Measurements from ENCODE around the gene ST6GALNAC1. TPM values are rescaled to one million over a fixed set of nuclear protein-coding genes. Genes with fewer than 3 reads are reported as not detected.

ST6GALNAC1 gene
- total RNA-seq, 6 experiments from 2014 or later = not detected

- no peak overlapping the region for H3K4me3 Mint-ChIP-seq
- peaks cover 17% of the 10 kb centered on the region for H3K36me3 Mint-ChIP-seq (ENCODE audit: low read depth)
- no peak for DNase-seq
- no peaks in the 10 kb centered on the region for H3K9me3 Mint-ChIP-seq
- TF ChIP-seq, protein P1, sequence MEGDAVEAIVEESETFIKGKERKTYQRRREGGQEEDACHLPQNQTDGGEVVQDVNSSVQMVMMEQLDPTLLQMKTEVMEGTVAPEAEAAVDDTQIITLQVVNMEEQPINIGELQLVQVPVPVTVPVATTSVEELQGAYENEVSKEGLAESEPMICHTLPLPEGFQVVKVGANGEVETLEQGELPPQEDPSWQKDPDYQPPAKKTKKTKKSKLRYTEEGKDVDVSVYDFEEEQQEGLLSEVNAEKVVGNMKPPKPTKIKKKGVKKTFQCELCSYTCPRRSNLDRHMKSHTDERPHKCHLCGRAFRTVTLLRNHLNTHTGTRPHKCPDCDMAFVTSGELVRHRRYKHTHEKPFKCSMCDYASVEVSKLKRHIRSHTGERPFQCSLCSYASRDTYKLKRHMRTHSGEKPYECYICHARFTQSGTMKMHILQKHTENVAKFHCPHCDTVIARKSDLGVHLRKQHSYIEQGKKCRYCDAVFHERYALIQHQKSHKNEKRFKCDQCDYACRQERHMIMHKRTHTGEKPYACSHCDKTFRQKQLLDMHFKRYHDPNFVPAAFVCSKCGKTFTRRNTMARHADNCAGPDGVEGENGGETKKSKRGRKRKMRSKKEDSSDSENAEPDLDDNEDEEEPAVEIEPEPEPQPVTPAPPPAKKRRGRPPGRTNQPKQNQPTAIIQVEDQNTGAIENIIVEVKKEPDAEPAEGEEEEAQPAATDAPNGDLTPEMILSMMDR (IDR thresholded peaks at IDR 0.05) = no peak
- no peak overlapping the region for H3K27ac Mint-ChIP-seq
- peaks cover 6% of the 10 kb centered on the region for H3K27me3 Mint-ChIP-seq (ENCODE audit: insufficient read depth)
- H3K4me1 Mint-ChIP-seq (ENCODE audit: low read depth) = peaks cover 26% of the 10 kb centered on the region
Observed at GRCh38 chr17:76678330-76678729, 34.8 kb upstream of the ST6GALNAC1 start.

- Mint-ChIP-seq H3K27ac (no peak overlapping the region), H3K27me3 (ENCODE audit: insufficient read depth) (peaks cover 6% of the 10 kb centered on the region), H3K4me1 (ENCODE audit: low read depth) (peaks cover 34% of the 10 kb centered on the region), H3K4me3 (no peak overlapping the region), H3K9me3 (no peaks in the 10 kb centered on the region; the same call in 1 of the 2 replicates), H3K36me3 (ENCODE audit: low read depth) (peaks cover 20% of the 10 kb centered on the region)
- DNase-seq = no peak
- TF ChIP-seq, protein P1 (IDR thresholded peaks at IDR 0.05) = no peak
Observed at GRCh38 chr17:76677406-76677805, 33.8 kb upstream of the ST6GALNAC1 start.

GRCh38 chr17:76676629-76677028, 33.1 kb upstream of the ST6GALNAC1 start:
- DNase-seq = no peak
- no peaks in the 10 kb centered on the region; the same call in 1 of the 2 replicates for H3K9me3 Mint-ChIP-seq
- peaks cover 21% of the 10 kb centered on the region for H3K36me3 Mint-ChIP-seq (ENCODE audit: low read depth)
- peaks cover 37% of the 10 kb centered on the region for H3K4me1 Mint-ChIP-seq (ENCODE audit: low read depth)
- no peak overlapping the region for H3K4me3 Mint-ChIP-seq
- no peak overlapping the region for H3K27ac Mint-ChIP-seq
- TF ChIP-seq, protein P1 (IDR thresholded peaks at IDR 0.05) = no peak
- peaks cover 7% of the 10 kb centered on the region for H3K27me3 Mint-ChIP-seq (ENCODE audit: insufficient read depth)

- Mint-ChIP-seq H3K4me3 (no peak overlapping the region; the same call in 1 of the 2 replicates), H3K27ac (no peak overlapping the region), H3K4me1 (ENCODE audit: low read depth) (peaks cover 46% of the 10 kb centered on the region), H3K36me3 (ENCODE audit: low read depth) (peaks cover 21% of the 10 kb centered on the region), H3K27me3 (ENCODE audit: insufficient read depth) (peaks cover 9% of the 10 kb centered on the region), H3K9me3 (no peaks in the 10 kb centered on the region; the same call in 1 of the 2 replicates)
- TF ChIP-seq, protein P1 (IDR thresholded peaks at IDR 0.05) = no peak
- DNase-seq = no peak
Observed at GRCh38 chr17:76675648-76676047, 32.1 kb upstream of the ST6GALNAC1 start.

GRCh38 chr17:76674600-76674999, 31.0 kb upstream of the ST6GALNAC1 start:
- Mint-ChIP-seq H3K4me1 (ENCODE audit: low read depth) (peaks cover 51% of the 10 kb centered on the region), H3K27me3 (ENCODE audit: insufficient read depth) (peaks cover 9% of the 10 kb centered on the region), H3K27ac (peak overlapping the region; percentile 54; the same call in 1 of the 2 replicates), H3K4me3 (no peak overlapping the region), H3K36me3 (ENCODE audit: low read depth) (peaks cover 16% of the 10 kb centered on the region), H3K9me3 (no peaks in the 10 kb centered on the region; the same call in 1 of the 2 replicates)
- TF ChIP-seq, protein P1 (IDR thresholded peaks at IDR 0.05) = no peak
- DNase-seq = no peak

All from HFFc6 (cell line).